NCI-H510A treated with DMSO at 0.1 percent for 48 hours (cell line): ENCODE measurements around the gene MPC1.
A peak's percentile ranks its signal among the peaks of the same experiment; 100 is the strongest.

Source experiments
- DNase-seq: peaks from one replicate; lab custom pipeline; 2025; lab: John Stamatoyannopoulos, UW

Gene MPC1

GRCh38 chr6:166382933-166383801 is at the start of gene MPC1:
MPC1 (minus strand) TSS chr6:166382940; CDS start chr6:166382876, 64 bp downstream.
- peak; percentile 71 for DNase-seq

GRCh38 chr6:166430269-166430668 is 47.5 kb upstream of the MPC1 start:
- no peak for DNase-seq

- DNase-seq, result no peak
These were observed 41.7 kb upstream of the MPC1 start for GRCh38 chr6:166424431-166424830.

DNA sequence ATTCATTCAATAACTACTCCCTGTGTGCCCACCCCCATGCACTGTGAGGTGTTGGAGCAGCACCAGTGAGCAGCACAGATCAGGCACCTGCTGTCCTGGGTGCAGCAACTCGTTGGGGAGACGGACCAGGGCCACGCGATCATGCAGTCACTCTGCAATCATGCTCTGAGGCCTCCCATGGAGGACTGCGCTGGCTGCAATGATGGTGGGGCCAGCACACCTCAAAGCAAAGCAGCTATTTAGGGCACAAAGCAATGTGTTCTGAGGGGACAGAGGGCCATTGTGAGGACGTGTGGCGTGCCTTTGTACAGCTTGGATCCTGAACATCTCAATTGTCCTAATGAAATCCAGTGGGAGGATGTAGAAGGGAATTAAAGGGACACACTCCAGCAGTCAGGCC is 41.0 kb upstream of the MPC1 start:
- no peak for DNase-seq

DNA sequence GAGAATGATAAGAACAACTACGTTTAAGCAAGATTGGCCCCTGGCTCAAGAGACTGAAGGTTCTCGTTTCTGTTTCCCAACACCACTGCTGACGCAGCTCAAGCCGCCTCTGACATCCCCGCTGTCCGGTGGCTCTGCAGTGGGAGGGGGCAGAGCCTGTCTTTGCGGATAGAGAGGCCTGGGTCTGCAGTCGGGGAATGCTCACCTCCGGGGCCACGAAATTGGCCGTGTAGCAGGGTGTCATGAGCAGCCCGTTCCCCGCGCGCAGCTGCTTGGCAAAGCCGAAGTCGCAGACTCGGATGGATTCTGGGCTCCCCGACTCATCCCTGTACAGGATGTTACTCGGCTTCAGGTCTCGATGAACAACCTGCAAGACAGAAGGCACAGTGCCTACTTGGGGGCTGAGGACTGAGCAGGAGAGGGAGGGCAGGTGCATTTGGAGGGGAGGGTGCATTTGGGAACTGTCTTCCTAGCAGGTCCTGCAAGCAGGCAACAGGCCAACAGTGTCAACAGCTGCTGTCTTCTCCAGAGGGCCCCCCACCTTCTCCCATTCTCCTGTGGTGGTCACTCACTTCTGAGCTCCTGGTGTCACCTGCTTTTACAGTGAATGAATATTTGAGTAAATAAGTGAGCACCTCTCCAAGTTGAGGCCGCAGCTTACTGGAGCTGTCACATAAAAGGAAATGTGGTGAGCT is 40.5 kb upstream of the MPC1 start:
- no peak for DNase-seq

DNA sequence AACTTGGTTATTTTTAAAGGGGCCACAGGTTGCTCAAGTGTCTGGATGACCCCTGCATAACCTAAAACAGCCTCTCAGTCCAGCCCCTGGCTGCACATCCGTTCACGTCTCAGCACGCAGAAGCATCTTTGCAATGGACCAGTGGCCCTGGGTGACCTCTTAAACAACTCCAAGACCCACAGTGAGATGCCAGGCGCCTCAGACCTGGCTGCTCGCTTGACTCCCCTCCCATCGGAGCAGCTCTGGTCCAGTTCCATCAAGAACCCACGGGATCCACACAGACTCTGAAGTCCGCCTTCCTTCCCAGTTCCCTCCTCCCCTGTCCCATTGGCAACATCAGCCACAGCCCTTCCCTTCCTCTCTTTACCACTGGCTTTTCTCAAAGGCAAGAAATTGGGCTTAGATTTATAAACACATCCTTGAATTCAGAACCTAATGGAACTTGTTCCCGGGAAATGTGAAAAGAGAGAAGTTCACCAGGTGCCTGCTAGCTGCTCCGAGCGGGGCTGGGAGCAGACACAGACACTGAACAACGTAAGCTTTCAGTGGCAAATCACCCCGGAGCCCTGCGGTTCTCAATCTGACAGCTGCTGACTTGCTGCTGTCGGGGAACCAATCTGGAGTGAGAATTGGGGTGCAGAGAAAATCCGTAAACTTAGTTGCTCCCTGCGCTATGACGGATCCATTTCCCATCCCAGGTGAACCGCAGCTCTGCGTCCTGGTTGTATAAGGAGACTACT is 39.6 kb upstream of the MPC1 start:
- DNase-seq, result no peak

GRCh38 chr6:166420351-166420750 is 37.6 kb upstream of the MPC1 start:
- DNase-seq, result no peak

DNA sequence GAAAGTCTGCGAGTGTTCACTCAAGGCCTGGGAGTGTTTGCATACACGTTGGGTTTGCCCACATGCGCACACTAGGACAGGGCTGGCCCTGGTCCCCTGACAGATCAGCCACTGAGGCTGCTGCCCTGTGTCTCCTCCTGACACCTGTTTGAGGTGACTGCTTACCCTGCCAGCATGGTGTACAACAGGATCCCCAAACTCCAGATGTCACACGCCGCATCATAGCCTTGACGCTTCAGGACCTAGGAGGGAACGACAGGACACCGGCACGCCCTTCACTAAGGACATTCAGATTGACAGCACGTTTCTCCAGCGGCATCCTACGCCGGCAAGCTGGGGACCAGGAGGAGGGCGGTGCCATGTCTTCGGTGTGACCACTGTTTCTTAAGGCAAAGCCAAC is 37.0 kb upstream of the MPC1 start:
- DNase-seq, result no peak

- no peak for DNase-seq
These were observed 36.5 kb upstream of the MPC1 start for GRCh38 chr6:166419286-166419685.

DNA sequence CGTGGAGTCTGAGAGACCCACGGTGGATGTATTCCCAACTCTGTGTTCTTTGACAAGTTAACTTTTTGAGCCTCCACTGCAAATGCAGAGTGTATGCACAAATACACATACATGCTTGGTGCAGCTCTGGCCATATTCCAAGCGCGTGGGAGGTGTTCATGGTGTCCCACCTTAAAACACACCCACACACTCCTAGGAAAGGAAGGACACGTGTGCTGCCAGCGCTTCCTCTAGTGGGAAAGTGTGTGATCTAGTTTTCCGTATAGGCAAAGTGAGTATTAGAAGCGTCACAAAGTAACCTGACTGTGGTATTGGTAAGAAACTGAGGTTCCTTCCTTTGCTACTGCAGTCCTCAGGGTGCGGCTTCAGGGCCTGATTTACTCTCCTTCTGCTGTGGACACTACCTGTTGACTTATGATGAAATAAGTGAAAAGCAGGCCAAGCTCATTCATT is 36.0 kb upstream of the MPC1 start:
- no peak for DNase-seq

- DNase-seq, result no peak
These were observed 34.5 kb upstream of the MPC1 start for GRCh38 chr6:166417285-166417691.

DNA sequence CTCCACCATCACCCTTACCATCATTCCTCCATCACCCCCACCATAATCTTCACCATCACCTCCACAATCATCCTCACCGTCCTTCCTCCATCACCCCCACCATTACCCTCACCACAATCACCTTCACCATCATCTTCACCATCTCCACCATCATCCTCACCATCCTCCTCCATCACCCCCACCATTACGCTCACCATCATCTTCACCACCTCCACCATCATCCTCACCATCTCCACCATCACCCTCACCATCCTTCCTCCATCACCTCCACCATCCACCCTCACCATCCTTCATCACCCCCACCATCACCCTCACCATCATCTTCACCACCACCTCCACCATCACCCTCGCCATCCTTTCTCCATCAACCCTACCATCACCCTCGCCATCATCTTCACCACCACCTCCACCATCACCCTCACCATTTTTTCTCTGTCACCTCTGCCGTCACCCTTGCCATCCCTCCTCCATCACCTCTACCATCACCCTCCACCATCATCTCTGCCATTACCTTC is 33.1 kb upstream of the MPC1 start:
- DNase-seq, result no peak

DNA sequence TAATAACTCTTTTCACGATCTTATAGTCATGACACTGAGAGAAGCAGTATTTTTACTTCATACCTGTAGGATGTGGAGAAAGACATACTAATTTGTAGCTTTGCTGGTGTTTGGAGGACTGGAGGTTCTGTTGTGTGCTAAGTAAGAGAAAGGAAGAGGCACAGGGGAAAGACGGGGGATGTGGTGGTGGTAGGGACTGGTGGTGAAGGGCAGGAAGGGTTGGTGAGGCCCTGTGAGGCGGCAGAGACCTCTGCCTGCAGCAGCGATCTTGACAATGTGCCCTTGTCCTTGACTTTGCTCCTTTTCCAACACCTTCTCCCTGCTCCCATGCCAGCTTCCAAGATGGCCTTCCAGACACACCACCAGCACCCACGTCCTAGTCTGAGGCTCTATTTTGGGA is 32.6 kb upstream of the MPC1 start:
- no peak for DNase-seq

DNA sequence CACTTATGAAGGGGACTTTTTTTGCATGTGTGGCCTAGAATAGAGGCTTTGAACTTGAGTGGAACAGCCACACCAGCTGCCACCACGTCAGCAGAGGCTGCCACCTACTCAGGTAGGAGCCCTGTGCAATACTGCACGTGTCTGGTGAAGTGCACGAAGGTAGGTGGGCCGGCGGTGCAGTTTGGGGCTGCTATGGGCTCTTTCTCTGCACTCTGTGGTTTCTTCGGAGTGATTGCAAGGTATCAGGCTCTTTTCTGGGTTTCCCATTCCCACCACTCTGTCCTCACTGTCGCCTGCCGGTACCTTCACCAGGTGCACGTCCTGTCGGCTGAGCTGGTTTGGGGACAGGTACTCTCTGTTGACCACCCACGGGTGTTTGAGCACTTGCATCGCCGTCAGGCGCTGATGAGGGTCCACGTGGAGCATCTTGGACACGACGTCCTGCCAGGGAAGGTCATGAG is 30.8 kb upstream of the MPC1 start:
- DNase-seq, result no peak

- DNase-seq, result no peak
These were observed 30.2 kb upstream of the MPC1 start for GRCh38 chr6:166412911-166413384.

- no peak for DNase-seq
These were observed 29.6 kb upstream of the MPC1 start for GRCh38 chr6:166412156-166412910.

DNA sequence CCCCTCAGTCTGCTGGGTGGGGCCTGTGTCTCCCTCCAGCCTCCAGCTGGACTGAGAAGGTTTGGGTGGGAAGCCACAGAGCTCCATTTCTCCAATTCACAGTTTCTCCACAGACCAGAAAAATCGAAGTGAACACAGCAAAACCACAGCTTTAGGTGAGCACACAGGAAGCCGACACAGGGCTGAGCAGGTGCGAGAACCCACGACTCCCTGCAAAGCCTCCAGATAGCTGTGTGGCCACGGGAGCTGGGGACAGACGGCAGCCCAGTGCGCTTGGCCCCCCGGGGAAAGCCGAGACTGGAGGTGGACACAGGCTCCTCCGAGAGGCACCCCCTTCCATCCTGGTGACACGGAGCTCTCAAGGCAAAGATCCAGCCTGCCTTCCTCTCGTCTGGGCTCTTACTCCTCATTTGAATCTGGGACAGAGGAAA is 29.0 kb upstream of the MPC1 start:
- DNase-seq, result no peak

- no peak for DNase-seq
These were observed 28.5 kb upstream of the MPC1 start for GRCh38 chr6:166411271-166411670.

DNA sequence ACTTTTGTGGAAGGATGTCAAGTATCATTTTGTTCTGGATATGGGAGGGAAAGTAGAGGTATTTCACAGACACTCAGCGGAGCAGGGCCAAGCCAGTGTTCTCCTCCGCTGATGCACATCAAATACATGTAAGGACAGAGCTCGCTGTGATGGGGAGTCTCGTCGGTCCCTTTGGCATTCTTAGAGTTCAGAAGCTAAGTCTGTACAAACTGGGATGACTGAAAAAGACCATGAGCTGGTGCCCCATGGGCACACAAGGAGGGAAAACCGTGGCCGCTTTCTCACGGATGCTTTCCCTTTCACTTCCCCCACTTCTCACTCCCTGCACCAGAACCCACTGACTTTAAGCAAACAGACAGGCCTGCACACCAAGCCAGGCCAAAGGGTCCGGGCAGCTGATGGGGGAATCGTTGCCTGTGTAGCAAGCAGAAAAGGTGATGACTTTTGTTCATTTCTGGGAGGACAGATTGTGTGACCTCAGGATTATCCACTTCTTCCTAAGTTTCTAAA is 27.7 kb upstream of the MPC1 start:
- no peak for DNase-seq

- DNase-seq, result no peak
These were observed 26.4 kb upstream of the MPC1 start for GRCh38 chr6:166408936-166409755.
